ENCODE measurements around the gene GSTA3.
A peak's percentile ranks its signal among the peaks of the same experiment; 100 is the strongest.
"Not testable (repeated sequence)": the region's sequence is repeated elsewhere in the genome, so short reads cannot be mapped to it uniquely, and the experiment has no call there.

The GSTA3 gene

DNA sequence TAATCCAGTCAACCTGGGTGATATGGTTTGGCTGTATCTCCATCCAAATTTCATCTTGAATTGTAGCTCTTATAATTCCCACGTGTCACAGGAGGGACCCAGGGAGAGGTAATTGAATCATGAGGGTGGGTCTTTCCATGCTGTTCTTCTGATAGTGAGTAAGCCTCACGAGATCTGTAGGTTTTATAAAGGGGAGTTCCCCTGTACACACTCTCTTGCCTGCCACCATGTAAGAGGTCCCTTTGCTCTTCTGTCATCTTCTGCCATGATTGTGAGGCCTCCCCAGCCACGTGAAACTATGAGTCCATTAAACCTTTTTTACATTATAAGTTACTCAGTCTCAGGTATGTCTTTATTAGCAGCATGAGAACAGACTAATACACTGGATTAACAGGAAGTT lies 19.5 kb downstream of the GSTA3 start:
- no peaks in the 10 kb centered on the region for H3K36me3 ChIP-seq
- no peak overlapping the region for H3K9ac ChIP-seq
- H3K4me3 ChIP-seq, result no peak overlapping the region
- TF ChIP-seq Cebpa-rat (IDR thresholded peaks at IDR 0.05), result no peak
- no peak overlapping the region for H3K4me2 ChIP-seq
- no peak overlapping the region for H3K27ac ChIP-seq
- no peaks in the 10 kb centered on the region for H3K4me1 ChIP-seq
- H3K27me3 ChIP-seq, result no peaks in the 10 kb centered on the region
- H3K9me3 ChIP-seq (replicated peaks in 1 of 11), result peaks cover 0 to 18% (median 0%) of the 10 kb centered on the region in 11 experiments; a peak in 1 of 22 replicates
- H4K20me1 ChIP-seq, result no peaks in the 10 kb centered on the region

DNA sequence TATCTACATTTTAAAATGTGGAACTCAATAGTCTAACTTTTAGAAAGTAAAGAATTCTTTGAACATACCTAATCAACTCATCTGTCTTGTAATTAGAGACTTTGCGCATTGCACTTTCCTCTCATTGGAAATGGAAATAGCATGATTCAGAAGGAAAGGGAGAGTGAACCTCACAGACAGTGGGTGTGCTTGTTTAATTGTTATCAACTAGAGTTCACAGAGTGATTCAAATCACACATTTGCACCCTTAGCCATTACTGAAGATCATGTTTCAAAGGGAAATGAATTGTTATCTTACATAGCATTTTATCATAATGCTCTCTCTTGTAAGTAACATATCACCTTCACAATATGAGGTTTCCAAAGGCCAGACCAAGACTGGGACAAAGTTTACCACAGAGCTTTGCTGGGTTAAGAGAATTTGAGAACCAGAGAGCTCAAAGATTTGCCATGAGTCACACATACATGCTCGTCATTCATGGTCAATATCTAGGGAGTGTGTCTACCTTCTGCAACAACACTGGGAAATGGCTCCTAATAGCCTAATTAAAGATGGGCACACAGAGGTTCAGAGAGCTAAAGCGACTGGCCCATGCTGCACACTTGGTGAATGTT lies 21.5 kb downstream of the GSTA3 start:
- no peak overlapping the region for H3K27ac ChIP-seq
- H4K20me1 ChIP-seq, result no peaks in the 10 kb centered on the region
- peaks cover 0 to 18% (median 0%) of the 10 kb centered on the region in 11 experiments; a peak in 1 of 22 replicates for H3K9me3 ChIP-seq (replicated peaks in 1 of 11)
- H3K4me2 ChIP-seq, result no peak overlapping the region
- no peaks in the 10 kb centered on the region for H3K27me3 ChIP-seq
- H3K36me3 ChIP-seq, result no peaks in the 10 kb centered on the region
- no peaks in the 10 kb centered on the region for H3K4me1 ChIP-seq
- H3K9ac ChIP-seq, result no peak overlapping the region
- H3K4me3 ChIP-seq, result no peak overlapping the region
- TF ChIP-seq Cebpa-rat (IDR thresholded peaks at IDR 0.05), result no peak

DNA sequence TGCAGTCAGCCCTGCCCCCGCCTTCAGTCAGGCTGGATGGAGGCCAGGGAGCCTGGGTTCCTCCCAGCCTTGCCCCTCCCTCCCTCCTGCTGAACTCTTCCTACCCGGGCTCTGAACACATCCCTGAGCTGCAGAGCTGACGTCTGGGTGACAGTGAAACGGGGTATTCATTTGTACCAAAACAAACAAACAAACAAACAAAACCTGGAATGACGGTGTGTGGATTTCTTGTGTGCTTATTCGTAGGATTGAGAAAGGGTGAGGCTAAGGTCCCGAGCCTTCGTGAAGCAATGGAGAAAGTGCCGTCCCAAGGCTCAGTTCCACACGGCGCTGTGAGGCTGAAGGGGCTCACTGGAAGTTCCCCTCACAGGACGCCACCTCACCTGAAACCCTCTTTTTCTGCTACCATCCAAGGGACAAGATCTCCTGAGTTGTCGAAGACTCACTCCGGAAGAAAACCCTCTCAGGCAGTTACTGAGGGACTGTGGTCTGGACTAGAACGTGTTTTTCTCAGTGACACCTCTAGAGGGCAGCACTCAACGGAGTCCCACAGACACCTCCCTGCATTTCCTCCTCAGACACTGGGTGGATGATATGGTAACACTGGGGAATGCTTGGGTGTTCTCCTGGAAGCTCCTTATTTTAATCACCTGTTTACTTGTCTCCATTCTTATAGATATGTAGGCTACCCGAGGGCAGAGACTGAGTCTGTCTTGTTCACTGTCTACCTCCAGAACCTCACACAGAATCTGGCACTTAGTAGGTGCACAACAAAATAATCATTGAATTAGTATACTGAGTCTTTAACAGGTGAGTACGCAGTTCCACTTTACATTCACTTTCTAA lies 27.3 kb downstream of the GSTA3 start:
- Histone ChIP-seq H3K4me2 (no peak overlapping the region), H4K20me1 (no peaks in the 10 kb centered on the region), H3K9ac (no peak overlapping the region), H3K27me3 (peaks cover 0 to 22% (median 0%) of the 10 kb centered on the region in 11 experiments; a peak in 2 of 22 replicates), H3K27ac (no peak overlapping the region), H3K4me1 (peaks cover 0 to 7% (median 2%) of the 10 kb centered on the region in 10 experiments; a peak in 7 of 20 replicates), H3K4me3 (no peak overlapping the region), H3K9me3 (replicated peaks in 1 of 11) (no peaks in the 10 kb centered on the region), H3K36me3 (no peaks in the 10 kb centered on the region)
- no peak for TF ChIP-seq Cebpa-rat (IDR thresholded peaks at IDR 0.05)

DNA sequence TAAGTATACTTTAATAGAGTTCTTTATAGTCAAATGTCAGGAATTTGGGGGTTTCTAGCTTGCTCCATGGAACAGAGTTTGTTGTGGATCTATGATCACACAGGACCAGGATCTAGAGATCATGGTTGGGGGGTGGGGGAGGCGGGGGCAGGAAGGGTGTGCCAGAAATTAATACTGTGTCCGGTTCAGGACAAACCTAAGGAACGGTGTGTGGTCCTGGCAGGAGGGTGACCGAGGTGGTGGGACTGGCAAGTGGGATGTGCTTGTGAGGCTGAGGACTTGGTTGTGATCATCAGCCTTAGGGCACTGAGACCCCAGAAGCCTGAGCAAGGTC lies 27.9 kb downstream of the GSTA3 start:
- Histone ChIP-seq H3K27me3 (peaks cover 0 to 22% (median 0%) of the 10 kb centered on the region in 11 experiments; a peak in 2 of 22 replicates), H3K9me3 (replicated peaks in 1 of 11) (no peaks in the 10 kb centered on the region), H3K4me2 (no peak overlapping the region), H3K4me3 (no peak overlapping the region), H3K36me3 (no peaks in the 10 kb centered on the region), H3K9ac (no peak overlapping the region), H3K27ac (no peak overlapping the region), H4K20me1 (no peaks in the 10 kb centered on the region), H3K4me1 (peaks cover 0 to 13% (median 5%) of the 10 kb centered on the region in 10 experiments; a peak in 7 of 20 replicates)
- no peak for TF ChIP-seq Cebpa-rat (IDR thresholded peaks at IDR 0.05)

DNA sequence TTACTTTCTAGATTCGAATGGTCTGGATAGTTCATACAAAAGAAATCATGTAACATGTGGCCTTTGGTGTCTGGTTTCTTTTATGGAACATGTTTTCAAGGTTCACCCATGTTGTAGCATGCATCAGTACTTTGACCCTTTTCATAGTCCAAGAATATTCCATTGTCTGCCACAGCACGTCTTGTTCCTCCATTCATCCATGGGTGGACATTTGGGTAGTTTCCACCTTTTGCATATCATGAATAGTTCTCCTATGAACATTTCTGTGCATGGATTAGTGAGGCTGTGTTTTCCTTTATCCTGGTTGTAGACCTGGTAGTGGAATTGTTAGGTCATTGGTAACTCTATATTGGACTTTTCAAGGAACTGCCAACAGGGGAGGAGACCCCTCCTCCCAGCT lies 31.7 kb downstream of the GSTA3 start:
- Histone ChIP-seq H3K27me3 (peaks cover 0 to 34% (median 0%) of the 10 kb centered on the region in 11 experiments; a peak in 2 of 22 replicates), H3K27ac (no peak overlapping the region), H3K9me3 (replicated peaks in 1 of 11) (no peaks in the 10 kb centered on the region), H3K9ac (no peak overlapping the region), H3K4me3 (no peak overlapping the region), H3K4me2 (peak overlapping the region in 3 of 11 experiments; percentile 16 to 70 (median 64); a peak in 6 of 22 replicates), H3K36me3 (no peaks in the 10 kb centered on the region), H3K4me1 (peaks cover 0 to 14% (median 5%) of the 10 kb centered on the region in 10 experiments; a peak in 7 of 20 replicates), H4K20me1 (no peaks in the 10 kb centered on the region)
- no peak for TF ChIP-seq Cebpa-rat (IDR thresholded peaks at IDR 0.05)

DNA sequence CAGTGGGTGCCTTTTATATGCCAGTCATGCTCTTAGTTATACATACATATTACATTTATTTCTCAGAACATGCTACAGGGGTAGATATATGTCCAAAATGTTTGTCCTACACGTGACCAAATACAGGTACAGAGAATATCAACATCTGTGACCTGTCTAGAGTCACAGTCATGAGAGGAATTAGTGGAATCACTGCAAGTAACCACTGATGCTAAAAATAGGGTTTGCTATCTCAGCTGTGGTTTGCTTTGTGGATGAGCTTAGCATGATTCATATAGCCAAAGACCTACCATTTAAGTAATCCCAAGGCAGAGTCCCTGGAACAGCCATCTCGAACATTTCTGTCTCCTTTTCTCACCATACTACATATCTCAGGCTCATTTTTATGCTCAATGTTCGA lies 32.3 kb downstream of the GSTA3 start:
- H3K4me3 ChIP-seq, result no peak overlapping the region
- peaks cover 0 to 14% (median 5%) of the 10 kb centered on the region in 10 experiments; a peak in 7 of 20 replicates for H3K4me1 ChIP-seq
- H3K9me3 ChIP-seq (replicated peaks in 1 of 11), result no peaks in the 10 kb centered on the region
- H3K27ac ChIP-seq, result no peak overlapping the region
- no peak for TF ChIP-seq Cebpa-rat (IDR thresholded peaks at IDR 0.05)
- no peaks in the 10 kb centered on the region for H3K36me3 ChIP-seq
- no peaks in the 10 kb centered on the region for H4K20me1 ChIP-seq
- peak overlapping the region in 5 of 11 experiments; percentile 5 to 70 (median 16); a peak in 7 of 22 replicates for H3K4me2 ChIP-seq
- H3K27me3 ChIP-seq, result peaks cover 0 to 34% (median 0%) of the 10 kb centered on the region in 11 experiments; a peak in 2 of 22 replicates
- no peak overlapping the region for H3K9ac ChIP-seq

DNA sequence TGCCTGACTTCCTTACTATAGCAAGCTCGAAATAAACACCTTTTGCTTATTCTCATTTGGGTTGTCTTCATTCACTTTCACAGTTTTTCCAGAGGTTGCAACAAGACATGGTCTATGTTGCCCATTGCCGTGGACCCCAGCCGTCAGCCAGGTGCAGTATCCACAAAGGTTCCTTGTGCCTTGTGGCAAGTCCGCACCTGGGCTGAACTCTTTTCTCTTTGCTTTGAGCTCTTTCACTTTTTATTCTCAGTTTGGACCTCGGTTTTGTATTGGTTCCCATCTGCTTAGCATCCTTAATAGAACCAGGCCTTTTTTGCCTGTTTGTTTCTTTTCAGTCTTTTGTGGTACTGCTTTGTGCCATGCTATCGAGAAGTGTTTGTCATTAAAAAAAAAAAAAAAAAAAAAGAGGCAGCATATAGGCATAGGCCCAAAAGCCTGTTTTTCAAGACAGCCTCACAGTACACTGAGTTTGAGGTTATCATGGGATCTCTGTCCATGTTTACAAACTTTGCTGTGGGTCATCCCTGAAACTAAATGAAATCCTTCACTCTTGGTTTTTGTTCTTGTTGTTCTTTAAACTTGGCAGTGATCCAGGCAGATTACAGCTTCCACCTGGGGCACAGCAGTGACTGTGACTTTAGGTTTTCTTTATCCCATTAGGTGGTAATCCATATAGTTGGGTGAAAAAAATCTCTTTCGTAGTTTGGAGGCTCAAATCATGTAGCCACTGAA lies 33.3 kb downstream of the GSTA3 start:
- H3K27me3 ChIP-seq, result peaks cover 0 to 34% (median 0%) of the 10 kb centered on the region in 11 experiments; a peak in 2 of 22 replicates
- H3K36me3 ChIP-seq, result no peaks in the 10 kb centered on the region
- peaks cover 0 to 14% (median 5%) of the 10 kb centered on the region in 10 experiments; a peak in 7 of 20 replicates for H3K4me1 ChIP-seq
- H3K4me3 ChIP-seq, result no peak overlapping the region
- peak overlapping the region in 2 of 11 experiments; percentile 16 to 64; a peak in 2 of 22 replicates for H3K4me2 ChIP-seq
- no peaks in the 10 kb centered on the region for H4K20me1 ChIP-seq
- no peak overlapping the region for H3K27ac ChIP-seq
- no peak overlapping the region for H3K9ac ChIP-seq
- no peaks in the 10 kb centered on the region for H3K9me3 ChIP-seq (replicated peaks in 1 of 11)
- no peak for TF ChIP-seq Cebpa-rat (IDR thresholded peaks at IDR 0.05)

DNA sequence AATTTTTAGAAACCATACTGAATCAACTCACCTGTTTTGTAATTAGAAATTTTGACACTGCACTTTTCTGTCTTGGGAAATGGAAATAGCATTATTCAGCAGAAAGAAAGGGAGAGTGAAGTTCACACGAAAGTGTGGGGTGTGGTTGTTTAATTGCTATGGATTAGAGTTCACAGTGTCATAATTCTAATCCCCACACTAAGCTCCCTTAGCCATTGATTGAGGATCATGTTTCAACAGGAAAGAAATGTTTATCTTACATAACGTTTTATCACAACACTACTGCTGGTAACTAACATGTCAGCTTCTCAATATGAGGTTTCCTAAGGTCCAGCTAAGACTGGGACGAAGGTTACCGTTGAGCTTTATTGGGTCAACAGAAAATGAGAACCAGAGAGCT lies 37.5 kb downstream of the GSTA3 start:
- H3K4me2 ChIP-seq, result no peak overlapping the region
- no peak overlapping the region for H3K4me3 ChIP-seq
- no peaks in the 10 kb centered on the region for H3K36me3 ChIP-seq
- no peaks in the 10 kb centered on the region for H3K9me3 ChIP-seq (replicated peaks in 1 of 11)
- no peak for TF ChIP-seq Cebpa-rat (IDR thresholded peaks at IDR 0.05)
- H3K27me3 ChIP-seq, result peaks cover 0 to 12% (median 0%) of the 10 kb centered on the region in 11 experiments; a peak in 1 of 22 replicates
- H3K4me1 ChIP-seq, result peaks cover 0 to 5% (median 1%) of the 10 kb centered on the region in 10 experiments; a peak in 7 of 20 replicates
- no peaks in the 10 kb centered on the region for H4K20me1 ChIP-seq
- H3K27ac ChIP-seq, result no peak overlapping the region
- H3K9ac ChIP-seq, result no peak overlapping the region

DNA sequence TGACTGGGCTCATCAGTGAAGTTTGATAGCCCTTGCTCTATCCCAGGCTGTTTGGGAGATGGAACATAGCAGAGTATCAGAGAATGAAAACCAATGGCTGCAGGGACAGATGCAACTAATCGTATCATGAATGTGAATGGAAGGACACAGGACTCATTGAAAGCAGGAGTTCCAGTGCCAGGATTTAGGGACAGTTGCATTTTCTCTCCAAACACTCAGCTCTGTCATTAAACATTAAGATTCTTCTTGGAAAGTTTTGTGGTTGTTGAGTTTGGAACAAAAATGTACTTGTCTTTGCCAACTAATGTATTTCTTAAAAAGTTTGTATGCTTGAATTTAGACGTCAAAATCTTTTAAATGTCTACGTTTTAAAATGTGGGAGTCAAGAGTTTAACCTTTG lies 37.9 kb downstream of the GSTA3 start:
- Histone ChIP-seq H3K9ac (no peak overlapping the region), H3K4me2 (no peak overlapping the region), H3K4me1 (peaks cover 0 to under 1% (median 0%) of the 10 kb centered on the region in 10 experiments; a peak in 1 of 20 replicates), H3K9me3 (replicated peaks in 1 of 11) (no peaks in the 10 kb centered on the region), H3K36me3 (no peaks in the 10 kb centered on the region), H3K4me3 (no peak overlapping the region), H3K27ac (no peak overlapping the region), H4K20me1 (no peaks in the 10 kb centered on the region), H3K27me3 (peaks cover 0 to 12% (median 0%) of the 10 kb centered on the region in 11 experiments; a peak in 1 of 22 replicates)
- TF ChIP-seq Cebpa-rat (IDR thresholded peaks at IDR 0.05), result no peak

DNA sequence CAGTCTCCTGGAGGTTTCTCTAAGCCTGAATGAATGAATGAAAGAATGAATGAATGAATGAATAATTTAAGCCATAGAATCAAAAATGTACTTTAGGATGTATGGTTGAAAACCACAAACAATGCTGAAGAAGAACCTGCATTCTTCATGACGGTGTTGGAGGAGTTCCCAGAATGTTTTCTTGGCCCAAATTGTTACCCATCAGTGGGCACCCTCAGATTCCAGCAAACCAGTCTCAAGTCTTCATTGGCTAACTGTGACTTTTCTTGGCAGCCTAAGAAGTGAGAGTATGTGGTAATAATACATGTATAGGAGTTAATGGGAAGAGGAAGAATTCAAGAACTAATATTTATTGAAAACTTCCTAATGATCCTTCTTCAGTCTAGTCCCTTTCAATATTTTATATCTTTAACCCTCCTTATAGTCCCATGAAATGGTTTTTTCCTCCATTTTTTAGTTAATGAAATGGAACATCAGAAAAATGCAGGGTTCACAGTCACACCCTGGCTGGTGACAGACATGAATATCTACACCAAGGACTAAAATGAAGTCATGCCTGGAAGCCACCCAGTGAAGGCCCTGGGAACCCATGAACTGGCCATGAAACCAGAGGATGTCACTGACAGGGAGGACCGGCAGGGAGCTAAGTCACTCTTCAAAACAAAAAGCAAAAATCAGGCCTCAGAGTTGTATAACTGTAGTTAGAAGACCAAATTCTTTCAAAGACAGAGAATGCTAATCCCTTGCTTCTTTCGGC lies 39.0 kb downstream of the GSTA3 start:
- not testable (repeated sequence) for H3K27me3 ChIP-seq; H4K20me1 ChIP-seq; H3K9me3 ChIP-seq (replicated peaks in 1 of 11); H3K4me3 ChIP-seq; H3K4me1 ChIP-seq; H3K36me3 ChIP-seq; H3K4me2 ChIP-seq; H3K27ac ChIP-seq; H3K9ac ChIP-seq

DNA sequence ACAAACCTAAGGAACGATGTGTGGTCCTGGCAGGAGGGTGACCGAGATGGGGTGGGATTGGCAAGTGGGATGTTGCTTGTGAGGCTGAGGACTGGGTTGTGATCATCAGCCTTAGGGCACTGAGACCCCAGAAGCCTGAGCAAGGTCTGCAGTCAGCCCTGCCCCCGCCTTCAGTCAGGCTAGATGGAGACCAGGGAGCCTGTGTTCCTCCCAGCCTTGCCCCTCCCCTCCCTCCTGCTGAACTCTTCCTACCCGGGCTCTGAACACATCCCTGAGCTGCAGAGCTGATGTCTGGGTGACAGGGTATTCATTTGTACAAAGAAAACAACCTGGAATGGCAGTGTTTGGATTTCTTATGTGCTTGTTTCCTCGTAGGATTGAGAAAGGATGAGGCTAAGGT lies 40.6 kb downstream of the GSTA3 start:
- not testable (repeated sequence) for H3K9me3 ChIP-seq (replicated peaks in 1 of 11); H3K27ac ChIP-seq; H3K4me1 ChIP-seq

More for the DNA sequence above, 40.6 kb downstream of the GSTA3 start:
- not testable (repeated sequence) for H3K27me3 ChIP-seq, H3K4me2 ChIP-seq, H3K9ac ChIP-seq, H3K4me3 ChIP-seq, H3K36me3 ChIP-seq, H4K20me1 ChIP-seq
